Loucy (cell line): ENCODE results near the gene ARHGDIA.

ENCODE experiments used
- H2AFZ ChIP-seq: fragments of 200-600 bp; sonication (generic); 2 replicates; pipeline ENCODE4 v1.6.0; 2016; ENCODE audit warnings: antibody characterized with exemption, mild to moderate bottlenecking, low read length, moderate library complexity
- H3F3A ChIP-seq: fragments of 200-600 bp; 2 replicates; pipeline ENCODE4 v1.6.0; 2016; ENCODE audit warnings: antibody characterized with exemption, low read depth, mild to moderate bottlenecking
- H3K27me3 ChIP-seq: fragments of 200-600 bp; sonication (generic); 2 replicates; pipeline ENCODE4 v1.6.1; 2014; ENCODE audit warnings: low read length, mild to moderate bottlenecking; ENCODE audit not compliant: insufficient read depth, poor library complexity, severe bottlenecking
- H3K36me3 ChIP-seq: fragments of 200-600 bp; sonication (generic); 2 replicates; pipeline ENCODE4 v1.6.1; 2016; ENCODE audit warnings: low read length; ENCODE audit not compliant: insufficient read depth
- H3K4me1 ChIP-seq: fragments of 200-600 bp; sonication (generic); 2 replicates; pipeline ENCODE4 v1.5.1; 2014; ENCODE audit warnings: low read length, mild to moderate bottlenecking; ENCODE audit not compliant: insufficient read depth, poor library complexity, severe bottlenecking
- H3K4me2 ChIP-seq: fragments of 200-600 bp; sonication (generic); 2 replicates; pipeline ENCODE4 v1.6.0; 2014; ENCODE audit warnings: antibody characterized with exemption, low read length, low read depth, mild to moderate bottlenecking; ENCODE audit not compliant: poor library complexity, severe bottlenecking
- H3K4me3 ChIP-seq: fragments of 200-600 bp; sonication (generic); 2 replicates; pipeline ENCODE4 v1.5.1; 2014; ENCODE audit warnings: low read length, mild to moderate bottlenecking, mixed read lengths; ENCODE audit not compliant: poor library complexity, severe bottlenecking
- H3K79me2 ChIP-seq: fragments of 200-600 bp; sonication (generic); 2 replicates; pipeline ENCODE4 v1.6.1; 2014; ENCODE audit warnings: low read length; ENCODE audit not compliant: insufficient read depth
- H3K9ac ChIP-seq: fragments of 200-600 bp; sonication (generic); 2 replicates; pipeline ENCODE4 v1.6.0; 2014; ENCODE audit warnings: mild to moderate bottlenecking, low read depth, low read length, moderate library complexity; ENCODE audit not compliant: poor library complexity, severe bottlenecking
- H3K9me2 ChIP-seq: fragments of 200-600 bp; sonication (generic); replicated peaks from 2 replicates; pipeline ENCODE4 v1.6.1; 2016; ENCODE audit warnings: low read depth, low read length, mixed read lengths
- H3K9me3 ChIP-seq: fragments of 200-600 bp; sonication (generic); 2 replicates; pipeline ENCODE4 v1.6.1; 2014; ENCODE audit warnings: mild to moderate bottlenecking, antibody characterized with exemption, low read length, low read depth; ENCODE audit not compliant: insufficient read depth
- H4K20me1 ChIP-seq: fragments of 200-600 bp; sonication (generic); 2 replicates; pipeline ENCODE4 v1.6.0; 2014; ENCODE audit warnings: antibody characterized with exemption, low read length, mild to moderate bottlenecking; ENCODE audit not compliant: insufficient read depth, poor library complexity, severe bottlenecking
- EZH2phosphoT487 ChIP-seq: fragments of 200-600 bp; IDR thresholded peaks from 2 replicates; pipeline ENCODE4 v1.6.1; 2018; ENCODE audit warnings: antibody characterized with exemption, mild to moderate bottlenecking, moderate library complexity, borderline replicate concordance
- TF ChIP-seq, protein P1 (sequence below): fragments of 200-600 bp; sonication (generic); conservative IDR thresholded peaks from 2 replicates; pipeline ENCODE4 v1.5.1; 2014; ENCODE audit warnings: mild to moderate bottlenecking, antibody characterized with exemption, low read length

ARHGDIA gene

DNA sequence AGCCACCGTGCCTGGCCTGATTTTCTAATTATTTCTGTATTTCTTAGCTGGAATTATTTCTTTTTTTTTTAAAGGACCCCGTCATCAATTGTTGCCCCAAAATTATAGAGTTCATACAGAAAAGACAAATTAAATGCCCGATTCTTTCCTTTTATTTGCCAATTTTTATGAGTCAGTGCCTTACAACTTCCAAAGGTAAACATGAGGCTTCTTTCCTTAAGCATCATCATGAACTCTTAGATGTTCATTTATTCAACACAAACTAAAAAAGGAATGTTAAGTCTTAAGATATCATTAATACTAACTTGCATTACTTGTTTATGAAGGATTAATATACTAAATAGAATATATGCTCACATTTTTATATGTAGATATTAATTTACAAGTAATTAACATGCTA, 7.2 kb upstream of the ARHGDIA start:
- Histone ChIP-seq H3K9ac (peak overlapping the region; percentile 27), H2AFZ (no peak overlapping the region), H3K36me3 (peaks cover 29% of the 10 kb centered on the region; the same call in 1 of the 2 replicates), H3K9me3 (no peaks in the 10 kb centered on the region), H3K4me1 (no peaks in the 10 kb centered on the region), H3K4me2 (no peak overlapping the region), H3K9me2 (no peaks in the 10 kb centered on the region), H3F3A (peaks cover 8% of the 10 kb centered on the region; the same call in 1 of the 2 replicates), H4K20me1 (no peaks in the 10 kb centered on the region), H3K4me3 (no peak overlapping the region), H3K27me3 (no peaks in the 10 kb centered on the region), H3K79me2 (peaks cover 13% of the 10 kb centered on the region; the same call in 1 of the 2 replicates)
- no peak for TF ChIP-seq EZH2phosphoT487
- TF ChIP-seq, protein P1, sequence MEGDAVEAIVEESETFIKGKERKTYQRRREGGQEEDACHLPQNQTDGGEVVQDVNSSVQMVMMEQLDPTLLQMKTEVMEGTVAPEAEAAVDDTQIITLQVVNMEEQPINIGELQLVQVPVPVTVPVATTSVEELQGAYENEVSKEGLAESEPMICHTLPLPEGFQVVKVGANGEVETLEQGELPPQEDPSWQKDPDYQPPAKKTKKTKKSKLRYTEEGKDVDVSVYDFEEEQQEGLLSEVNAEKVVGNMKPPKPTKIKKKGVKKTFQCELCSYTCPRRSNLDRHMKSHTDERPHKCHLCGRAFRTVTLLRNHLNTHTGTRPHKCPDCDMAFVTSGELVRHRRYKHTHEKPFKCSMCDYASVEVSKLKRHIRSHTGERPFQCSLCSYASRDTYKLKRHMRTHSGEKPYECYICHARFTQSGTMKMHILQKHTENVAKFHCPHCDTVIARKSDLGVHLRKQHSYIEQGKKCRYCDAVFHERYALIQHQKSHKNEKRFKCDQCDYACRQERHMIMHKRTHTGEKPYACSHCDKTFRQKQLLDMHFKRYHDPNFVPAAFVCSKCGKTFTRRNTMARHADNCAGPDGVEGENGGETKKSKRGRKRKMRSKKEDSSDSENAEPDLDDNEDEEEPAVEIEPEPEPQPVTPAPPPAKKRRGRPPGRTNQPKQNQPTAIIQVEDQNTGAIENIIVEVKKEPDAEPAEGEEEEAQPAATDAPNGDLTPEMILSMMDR: no peak

DNA sequence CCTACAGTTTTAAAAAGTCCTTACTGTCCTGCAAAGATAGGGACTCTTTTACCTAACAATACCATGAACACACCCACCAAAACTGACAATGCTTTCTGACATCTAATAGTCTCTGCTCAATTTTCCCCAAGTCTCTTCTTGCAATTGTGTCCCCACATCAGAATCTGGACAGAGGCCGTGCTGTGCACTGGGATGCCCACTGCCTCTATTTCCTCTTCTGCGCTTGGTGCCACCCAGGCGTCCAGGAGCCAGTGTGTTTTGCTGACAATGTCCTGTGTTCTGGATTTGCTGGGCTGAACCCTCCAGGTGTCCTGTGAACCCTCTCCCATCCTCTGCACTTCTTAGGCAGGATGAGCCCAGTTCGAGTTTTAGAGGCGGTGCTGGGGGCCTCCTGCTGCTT, 6.4 kb upstream of the ARHGDIA start:
- no peak overlapping the region for H3K4me3 ChIP-seq
- H3K9ac ChIP-seq: no peak overlapping the region
- H3K36me3 ChIP-seq: peaks cover 29% of the 10 kb centered on the region; the same call in 1 of the 2 replicates
- no peak overlapping the region for H3K4me2 ChIP-seq
- no peaks in the 10 kb centered on the region for H3K27me3 ChIP-seq
- no peak for TF ChIP-seq EZH2phosphoT487
- TF ChIP-seq, protein P1: no peak
- peaks cover 5% of the 10 kb centered on the region for H3K4me1 ChIP-seq
- peaks cover 20% of the 10 kb centered on the region for H3K79me2 ChIP-seq
- peaks cover 8% of the 10 kb centered on the region; the same call in 1 of the 2 replicates for H3F3A ChIP-seq
- H3K9me2 ChIP-seq: no peaks in the 10 kb centered on the region
- H4K20me1 ChIP-seq: no peaks in the 10 kb centered on the region
- H2AFZ ChIP-seq: no peak overlapping the region
- no peaks in the 10 kb centered on the region for H3K9me3 ChIP-seq

DNA sequence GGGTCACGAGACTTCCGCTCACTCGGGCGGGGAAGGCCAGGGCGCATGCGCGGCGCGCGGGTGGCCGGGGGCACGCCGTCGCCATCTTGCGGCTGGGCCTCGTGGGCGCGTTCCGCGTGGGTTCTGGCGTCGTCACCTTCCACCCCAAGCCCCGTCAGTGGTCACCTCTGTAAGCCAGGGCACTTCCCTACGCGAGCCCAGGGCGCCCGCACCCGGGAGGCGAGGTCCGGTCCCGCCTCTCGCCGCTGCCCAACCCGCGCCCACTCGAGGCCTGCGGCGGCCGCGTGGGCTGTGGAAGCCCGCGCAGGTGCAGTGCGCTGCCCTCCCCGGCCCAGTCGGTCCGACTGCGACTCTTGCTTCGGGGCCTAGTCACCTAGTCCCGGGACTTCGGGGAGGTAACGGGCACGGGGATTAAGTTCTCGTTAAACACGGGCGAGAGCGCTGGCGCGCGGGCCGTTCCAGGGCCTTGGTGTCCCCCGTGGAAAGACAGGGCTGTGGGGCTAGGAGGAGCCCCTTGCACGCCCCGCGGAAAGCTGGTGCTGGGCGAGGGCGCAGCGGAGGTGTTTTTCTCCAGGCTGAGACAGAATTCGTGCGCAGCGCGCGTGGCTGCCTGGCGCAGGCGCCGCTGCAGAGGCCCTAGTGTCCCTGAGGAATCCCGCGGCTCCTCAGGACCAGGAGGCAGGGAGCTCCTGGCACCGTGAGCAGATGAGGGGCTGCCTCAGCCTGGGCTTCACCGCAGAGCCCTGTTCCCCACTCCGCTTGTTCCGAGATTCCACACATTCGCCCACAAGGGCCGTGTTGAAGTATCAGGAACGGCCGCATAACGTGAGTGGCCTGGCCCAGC, 472 bp upstream of the ARHGDIA start:
- Histone ChIP-seq H3F3A (peaks cover 8% of the 10 kb centered on the region; the same call in 1 of the 2 replicates), H3K4me1 (peaks cover 17% of the 10 kb centered on the region), H2AFZ (peak overlapping the region; percentile 62), H3K9me2 (no peaks in the 10 kb centered on the region), H3K27me3 (peaks cover 4% of the 10 kb centered on the region), H3K9ac (peak overlapping the region; percentile 100), H3K4me3 (peak overlapping the region; percentile 95), H3K9me3 (no peaks in the 10 kb centered on the region), H4K20me1 (peaks cover 33% of the 10 kb centered on the region), H3K4me2 (peak overlapping the region; percentile 84), H3K79me2 (peaks cover 58% of the 10 kb centered on the region), H3K36me3 (peaks cover 18% of the 10 kb centered on the region)
- TF ChIP-seq, protein P1: peak; percentile 21; the same call in 1 of the 2 replicates
- TF ChIP-seq EZH2phosphoT487: no peak
